ENCODE measurements around the gene CDC20B.
"Not testable (repeated sequence)": the region's sequence is repeated elsewhere in the genome, so short reads cannot be mapped to it uniquely, and the experiment has no call there.

- not testable (repeated sequence) for TF ChIP-seq CTCF (IDR thresholded peaks at IDR 0.05; ENCODE audit: poor library complexity, severe bottlenecking); POLR2AphosphoS5 (IDR thresholded peaks at IDR 0.05); EP300 (conservative IDR thresholded peaks at IDR 0.05; ENCODE audit: poor library complexity, severe bottlenecking); EZH2 (IDR thresholded peaks at IDR 0.05; ENCODE audit: borderline replicate concordance, insufficient read depth, low read length, poor library complexity, severe bottlenecking); REST (IDR thresholded peaks at IDR 0.05; ENCODE audit: borderline replicate concordance); RAD21 (conservative IDR thresholded peaks at IDR 0.05); MXI1 (conservative IDR thresholded peaks at IDR 0.05; ENCODE audit: poor library complexity, severe bottlenecking)
Observed at GRCh38 chr5:55101148-55101547, 71.8 kb downstream of the CDC20B start.
